Right lobe of liver (tissue), 6 donors: ENCODE results near the gene ZNF585A. TPM values are rescaled to one million over a fixed set of nuclear protein-coding genes. Genes with fewer than 3 reads are reported as not detected.

ENCODE experiments used
- ATAC-seq, 4 donors: fragments of 200-7000 bp; cut with Tn5 transposase; one replicate each; pipeline ENCODE4 v1.9.1; 2020; ENCODE audit warnings: mild to moderate bottlenecking in 4 of 4, moderate library complexity in 4 of 4
- DNase-seq, 3 donors: peaks; one replicate each; pipeline ENCODE4 v3.0.0-alpha.2; 2020
- H3K27ac ChIP-seq, 3 donors: fragments of 200-600 bp; one replicate each; pipeline ENCODE4 v1.8.0; 2022
- H3K27me3 ChIP-seq, 2 donors: fragments of 200-600 bp; one replicate each; pipeline ENCODE4 v1.8.0; 2022
- H3K36me3 ChIP-seq, 4 donors: fragments of 200-600 bp; sonication (generic) in 1 of 4; one replicate each; pipeline versions ENCODE4 v1.5.1 to v1.8.0; 2017 to 2022; ENCODE audit warnings: control low read depth in 1 of 4
- H3K4me1 ChIP-seq, 4 donors: fragments of 200-600 bp; sonication (generic) in 1 of 4; one replicate each; pipeline versions ENCODE4 v1.5.1 to v1.8.0; 2017 to 2022; ENCODE audit warnings: control low read depth in 1 of 4
- H3K4me3 ChIP-seq, 3 donors: fragments of 200-600 bp; one replicate each; pipeline ENCODE4 v1.8.0; 2022
- H3K9me3 ChIP-seq, 4 donors: fragments of 200-600 bp; sonication (generic) in 1 of 4; one replicate each; pipeline versions ENCODE4 v1.5.1 to v1.8.0; 2017 to 2022; ENCODE audit warnings: control low read depth in 1 of 4
- CTCF ChIP-seq, 4 donors: fragments of 200-600 bp in 3 of 4; fragments of 450-650 bp in 1 of 4; IDR thresholded peaks; one replicate each; pipeline versions ENCODE4 v1.5.1 to v1.8.0; 2016 to 2022; ENCODE audit warnings: antibody characterized with exemption in 4 of 4, mild to moderate bottlenecking in 2 of 4
- POLR2A ChIP-seq: fragments of 450-650 bp; IDR thresholded peaks from one replicate; pipeline ENCODE4 v1.6.1; 2017; ENCODE audit warnings: antibody characterized with exemption, mild to moderate bottlenecking
- WGBS: methylation state at CpG from one replicate; pipeline ENCODE4 v1.1.6; 2018; ENCODE audit warnings: low coverage, low lambda C conversion rate; ENCODE audit not compliant: insufficient coverage; ENCODE audit errors: missing lambda C conversion rate; 5-methylcytosine and 5-hydroxymethylcytosine counted together
- intact Hi-C, 2 donors: fragments of 100-400 bp; cut with DNase I; formaldehyde crosslinking; loops; one replicate each; pipeline versions ENCODE4 v1.11.2 to v1.14.1; 2022
- long read RNA-seq: library from polyadenylated mRNA; unstranded; transcript quantifications from one replicate; pipeline ENCODE4 v2.0.0, GENCODE V29; 2019
- total RNA-seq, 6 experiments: library from RNA; depleted of rRNA in 2 of 6; stranded (reverse); fragments of >200 nt in 2 of 6; fragmentation: NEBNext Ultra II Directional in 3 of 6; extraction: Animal tissue kit (Norgen Biotek cat#: 25700) in 3 of 6; gene quantifications; one replicate each; pipeline versions ENCODE4 v1.1.0 to v1.2.4, GENCODE V29; 2016 to 2023
- donor health status: DM: no; HTN: yes; CAD: no.
- donor health status: DM: no; HTN: no; CAD: no.
- donor health status: DM: no; HTN: no; CAD: no.
- donor health status: DM: no; HTN: yes; CAD: no.
- donor health status: DM: no; HTN: yes; CAD: no.

Gene ZNF585A
- total RNA-seq = 1 to 10 TPM; 2.2 to 4.8 (median 3.3) TPM
- long read RNA-seq, partial matches to known transcripts = 0 of 1 reads
- long read RNA-seq, other reads (novel, unspliced or antisense) = 1 of 1 reads

DNA sequence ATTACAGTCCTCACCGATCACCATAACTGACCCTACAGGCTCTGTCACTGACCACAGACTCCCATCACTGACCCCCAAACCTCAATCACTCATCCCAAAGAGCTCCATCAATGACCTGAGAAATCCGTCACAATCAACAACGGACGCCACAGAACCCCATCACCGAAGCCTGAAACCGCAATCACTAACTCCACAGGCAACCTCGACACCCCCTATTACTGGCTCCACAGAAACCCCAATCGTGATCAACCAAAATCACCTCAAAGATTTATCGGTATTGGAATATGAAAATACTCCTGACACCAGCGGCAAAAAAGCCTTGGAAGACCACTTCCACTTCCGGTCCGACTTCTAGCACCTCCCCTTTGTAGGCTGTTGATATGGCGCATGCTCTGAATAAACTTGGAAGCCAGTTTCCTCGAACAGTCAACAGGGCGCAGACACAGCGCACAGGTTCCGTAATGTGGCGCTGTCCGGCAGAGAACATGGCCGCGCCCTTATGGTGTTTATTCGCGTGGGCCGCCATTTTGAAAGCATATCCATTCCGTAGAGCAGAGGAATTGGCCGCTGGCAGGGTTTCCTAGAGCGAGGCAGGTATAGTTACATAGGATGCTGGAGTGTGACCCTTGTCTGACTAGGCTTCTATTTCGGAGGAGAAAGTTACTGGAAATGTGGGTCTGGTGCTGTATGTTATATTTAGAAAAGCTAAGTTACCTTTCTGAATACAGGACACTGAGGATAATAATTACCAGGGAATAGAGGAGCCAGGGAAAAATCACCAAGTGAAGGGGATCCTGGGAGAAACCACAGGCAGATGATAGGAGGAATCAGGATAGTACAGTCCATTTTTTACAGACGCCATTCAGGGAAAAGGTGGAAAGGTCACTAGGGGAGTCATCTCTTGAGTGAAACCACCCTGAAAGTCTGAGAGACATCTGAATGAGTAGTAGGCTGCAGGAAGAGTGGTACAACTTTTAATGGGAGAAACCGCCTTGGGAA lies at the start of gene ZNF585A:
TSS of gene ZNF585A (minus strand) at position 328 of the 999 bp plus-strand sequence. CDS start 2,785 bp downstream, outside the sequence.
- Histone ChIP-seq H3K36me3 (peaks cover 0 to 14% (median 1%) of the 10 kb centered on the region in 4 donors), H3K4me1 (peaks cover 0 to 4% (median 0%) of the 10 kb centered on the region in 4 donors), H3K9me3 (peaks cover 0 to 6% (median 2%) of the 10 kb centered on the region in 4 donors), H3K27me3 (no peaks in the 10 kb centered on the region), H3K27ac (peak within 1 kb of the TSS in 1 of 3 donors; percentile 1), H3K4me3 (peak within 1 kb of the TSS; percentile 37 to 67 (median 66))
- intact Hi-C loops = no loop called here
- peak; percentile 100 for ATAC-seq
- peak; percentile 87 to 94 (median 93) for DNase-seq
- 3% methylated on average over 30 of the region's 30 CpGs for whole genome bisulfite sequencing
- no peak for TF ChIP-seq POLR2A
- peak in 3 of 4 donors; percentile 22 to 31 (median 30) for TF ChIP-seq CTCF (IDR thresholded peaks at IDR 0.05)

DNA sequence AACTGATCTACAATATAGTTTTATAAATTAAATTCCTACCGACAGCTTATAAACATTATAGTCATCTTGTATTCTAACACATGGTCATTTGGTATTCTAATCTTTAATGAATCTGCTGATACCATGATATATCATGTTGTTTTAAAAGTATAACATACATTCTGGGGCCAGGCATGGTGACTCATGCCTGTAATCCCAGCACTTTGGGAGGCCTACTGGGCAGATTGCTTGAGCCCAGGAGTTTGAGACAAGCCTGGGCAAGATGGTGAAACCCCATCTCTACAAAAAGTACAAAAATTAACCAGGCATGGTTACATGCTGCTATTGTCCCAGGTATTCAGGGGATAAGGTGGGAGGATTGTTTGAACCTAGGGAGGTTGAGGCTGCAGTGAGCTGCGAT lies 48.6 kb upstream of the ZNF585A start:
- Histone ChIP-seq H3K27ac (no peak overlapping the region), H3K9me3 (peaks cover 0 to 11% (median 0%) of the 10 kb centered on the region in 4 donors), H3K27me3 (no peaks in the 10 kb centered on the region), H3K36me3 (peaks cover 0 to 18% (median 11%) of the 10 kb centered on the region in 4 donors), H3K4me1 (peaks cover 0 to 7% (median 3%) of the 10 kb centered on the region in 4 donors), H3K4me3 (no peak overlapping the region)
- WGBS = 100% methylated on average over 2 of the region's 2 CpGs
- intact Hi-C loops = no loop called here
- TF ChIP-seq CTCF (IDR thresholded peaks at IDR 0.05) (no peak), POLR2A (no peak)
- DNase-seq (no peak), ATAC-seq (no peak)

DNA sequence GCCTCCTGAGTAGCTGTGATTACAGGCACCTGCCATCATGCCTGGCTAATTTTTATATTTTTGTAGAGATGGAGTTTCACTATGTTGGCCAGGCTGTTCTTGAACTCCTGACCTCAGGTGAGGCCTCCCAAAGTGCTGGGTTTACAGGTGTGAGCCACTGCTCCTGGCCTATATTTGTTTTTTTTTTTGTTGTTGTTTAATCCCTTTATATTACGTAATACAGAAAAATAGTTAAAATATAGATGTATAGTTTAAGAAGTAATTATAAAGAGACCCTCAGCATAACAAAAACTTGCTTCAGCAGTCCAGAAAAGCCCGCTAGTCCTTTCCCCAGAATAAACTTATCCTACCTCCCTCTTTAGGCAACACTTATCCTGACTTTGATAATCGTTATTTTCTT lies 47.9 kb upstream of the ZNF585A start:
- no peak for ATAC-seq
- H3K27ac ChIP-seq = no peak overlapping the region
- no peaks in the 10 kb centered on the region for H3K27me3 ChIP-seq
- peaks cover 0 to 7% (median 3%) of the 10 kb centered on the region in 4 donors for H3K4me1 ChIP-seq
- no peak for DNase-seq
- H3K4me3 ChIP-seq = no peak overlapping the region
- peaks cover 0 to 11% (median 0%) of the 10 kb centered on the region in 4 donors for H3K9me3 ChIP-seq
- H3K36me3 ChIP-seq = peaks cover 0 to 12% (median 6%) of the 10 kb centered on the region in 4 donors
- WGBS = 98% methylated on average over 3 of the region's 3 CpGs
- TF ChIP-seq CTCF (IDR thresholded peaks at IDR 0.05) (no peak), POLR2A (no peak)
- intact Hi-C loops = no loop called here

DNA sequence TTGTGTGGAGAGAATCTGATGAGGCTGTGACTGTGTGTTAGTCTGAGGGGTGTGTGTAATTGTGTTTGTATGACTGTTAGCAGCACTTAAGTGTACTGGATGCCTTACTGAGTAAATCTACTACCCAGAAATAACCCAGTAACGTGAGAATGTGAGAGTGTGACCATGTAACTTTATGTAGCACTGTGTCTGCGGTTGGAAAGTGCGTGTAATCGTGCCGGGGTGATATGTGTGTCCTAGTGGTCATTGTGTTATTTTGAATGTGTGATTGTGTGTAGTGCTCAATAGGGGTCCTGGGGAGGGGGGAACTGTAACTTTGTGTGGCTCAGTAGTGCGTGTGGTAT lies 46.1 kb upstream of the ZNF585A start:
- H3K9me3 ChIP-seq = peaks cover 0 to 8% (median 0%) of the 10 kb centered on the region in 4 donors
- TF ChIP-seq POLR2A (no peak), CTCF (IDR thresholded peaks at IDR 0.05) (no peak)
- H3K4me1 ChIP-seq = peaks cover 0 to 7% (median 3%) of the 10 kb centered on the region in 4 donors
- DNase-seq (no peak), ATAC-seq (no peak)
- 5% methylated on average over 4 of the region's 6 CpGs for WGBS
- peaks cover 0 to 8% (median 2%) of the 10 kb centered on the region in 4 donors for H3K36me3 ChIP-seq
- H3K4me3 ChIP-seq = peak overlapping the region; percentile 66 to 90 (median 82)
- no peaks in the 10 kb centered on the region for H3K27me3 ChIP-seq
- peak overlapping the region in 2 of 3 donors; percentile 89 to 90 for H3K27ac ChIP-seq
- intact Hi-C loops = no loop called here
